PC-9 (cell line): ENCODE measurements around the gene MAP3K5. TPM values are rescaled to one million over a fixed set of nuclear protein-coding genes. Genes with fewer than 3 reads are reported as not detected.
A peak's percentile ranks its signal among the peaks of the same experiment; 100 is the strongest.

ENCODE experiments used
- BruUV-seq: library from RNA; stranded (reverse); fragments of 400-500 nt; replicated peaks from 2 replicates; lab custom pipeline; 2021; lab: Mats Ljungman, UMichigan
- CTCF ChIA-PET: fragments of 300-600 bp; sonication (Branson Sonifier 250); formaldehyde crosslinking; loops from one replicate; lab custom pipeline; 2022; ENCODE audit warnings: antibody characterized with exemption; lab: Charles Lee
- POLR2A ChIA-PET: fragments of 300-600 bp; sonication (Branson Sonifier 250); formaldehyde crosslinking; loops from one replicate; lab custom pipeline; 2022; ENCODE audit warnings: antibody characterized with exemption; ENCODE audit not compliant: unreplicated experiment; lab: Charles Lee
- DNase-seq, 2 experiments: peaks; one replicate each; pipeline versions ENCODE4 v3.0.0 to v3.0.0-alpha.2; 2015 to 2022; ENCODE audit warnings: mixed read lengths in 1 of 2
- H2AFZ ChIP-seq: fragments of 200-600 bp; sonication (generic); 2 replicates; pipeline ENCODE4 v1.8.1; 2017; ENCODE audit warnings: antibody characterized with exemption
- H3F3A ChIP-seq: fragments of 200-600 bp; sonication (generic); 2 replicates; pipeline ENCODE4 v1.8.1; 2017; ENCODE audit warnings: antibody characterized with exemption, mild to moderate bottlenecking, low read depth; ENCODE audit not compliant: insufficient read depth
- H3K27ac ChIP-seq: fragments of 200-600 bp; sonication (generic); 2 replicates; pipeline ENCODE4 v1.6.1; 2016; ENCODE audit warnings: mixed run types
- H3K27me3 ChIP-seq: fragments of 200-600 bp; sonication (generic); 2 replicates; pipeline ENCODE4 v1.6.1; 2016; ENCODE audit warnings: low read depth, mixed run types; ENCODE audit not compliant: insufficient read depth
- H3K36me3 ChIP-seq: fragments of 200-600 bp; sonication (generic); 2 replicates; pipeline ENCODE4 v1.6.1; 2016; ENCODE audit warnings: low read depth, mixed run types
- H3K4me1 ChIP-seq: fragments of 200-600 bp; sonication (generic); replicated peaks from 2 replicates; pipeline ENCODE4 v1.6.1; 2016; ENCODE audit warnings: mixed run types; ENCODE audit not compliant: insufficient read depth
- H3K4me2 ChIP-seq: fragments of 200-600 bp; sonication (generic); 2 replicates; pipeline ENCODE4 v1.6.1; 2017; ENCODE audit warnings: mixed run types
- H3K4me3 ChIP-seq: fragments of 200-600 bp; sonication (generic); 2 replicates; pipeline ENCODE4 v1.6.1; 2016; ENCODE audit warnings: mixed run types
- H3K79me2 ChIP-seq: fragments of 200-600 bp; sonication (generic); 2 replicates; pipeline ENCODE4 v1.6.1; 2017; ENCODE audit warnings: low read depth, mixed run types
- H3K9me2 ChIP-seq: fragments of 200-600 bp; sonication (generic); 2 replicates; pipeline ENCODE4 v1.8.1; 2017; ENCODE audit warnings: mild to moderate bottlenecking; ENCODE audit not compliant: insufficient read depth
- H3K9me3 ChIP-seq: fragments of 200-600 bp; sonication (generic); 2 replicates; pipeline ENCODE4 v1.8.1; 2016; ENCODE audit warnings: low read depth; ENCODE audit not compliant: insufficient read depth
- H4K20me1 ChIP-seq: fragments of 200-600 bp; sonication (generic); 2 replicates; pipeline ENCODE4 v1.8.1; 2017; ENCODE audit not compliant: insufficient read depth
- EZH2 ChIP-seq: fragments of 200-600 bp; sonication (generic); IDR thresholded peaks from 2 replicates; pipeline ENCODE4 v1.8.0; 2017; ENCODE audit warnings: antibody characterized with exemption, low read depth
- intact Hi-C: fragments of 100-400 bp; cut with micrococcal nuclease; formaldehyde crosslinking; loops from one replicate; pipeline ENCODE4 v1.10.0; 2022; ENCODE audit not compliant: unreplicated experiment
- total RNA-seq: library from RNA; stranded (reverse); gene quantifications from 2 replicates; pipeline ENCODE4 v1.2.3, GENCODE V29; 2021
- TF ChIP-seq, protein P1 (sequence below): fragments of 200-600 bp; sonication (generic); conservative IDR thresholded peaks from 2 replicates; pipeline ENCODE4 v1.6.1; 2017; ENCODE audit warnings: mixed run types, antibody characterized with exemption, mild to moderate bottlenecking, moderate library complexity

Gene MAP3K5
- total RNA-seq, 1 experiment from 2014 or later: 10.9 TPM

DNA sequence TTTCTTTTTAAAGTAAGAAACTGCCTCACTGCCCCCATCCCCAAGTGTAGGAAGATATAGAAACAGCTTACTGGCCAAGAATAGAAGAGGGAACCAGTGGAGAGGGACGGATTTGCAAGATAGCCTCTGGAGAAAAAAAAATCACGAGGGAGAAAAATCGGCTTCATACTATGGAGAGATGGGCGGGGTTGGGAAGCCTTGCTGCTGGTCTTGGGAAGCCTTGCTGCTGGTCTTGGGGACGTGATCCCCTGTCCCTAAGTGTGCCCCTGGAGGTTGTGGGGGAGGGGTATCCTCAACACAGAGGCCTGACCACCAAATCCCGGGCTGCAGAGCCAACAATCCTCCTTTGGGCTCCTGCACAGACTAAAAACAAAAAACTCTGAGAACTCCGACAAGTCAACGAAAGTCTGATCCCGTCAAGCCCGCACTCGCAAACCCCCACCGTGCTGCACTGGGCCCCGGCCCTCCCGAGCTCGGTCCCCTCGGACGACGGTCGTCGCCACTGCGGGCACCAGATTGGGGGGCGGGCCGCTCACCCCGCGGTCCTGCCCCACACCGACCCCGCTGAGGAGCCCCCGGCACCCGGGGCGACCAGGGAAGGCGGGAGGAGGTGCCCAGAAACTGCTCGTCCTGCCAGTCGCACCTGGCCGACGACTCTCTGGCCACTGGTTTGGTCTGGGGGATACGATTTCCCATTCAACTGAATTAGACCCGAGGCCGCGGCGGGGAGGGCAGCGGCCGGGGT, 242.8 kb downstream of the MAP3K5 start:
- CTCF ChIA-PET: interaction anchor here (0.6 kb wide), 1 partner anchor 240 kb away, joined by 13 read pairs; no protein-coding TSS in a partner anchor
- Histone ChIP-seq H3K4me3 (peak overlapping the region; percentile 85), H3K4me1 (peaks cover 28% of the 10 kb centered on the region), H3K4me2 (peak overlapping the region; percentile 84), H3K27me3 (no peaks in the 10 kb centered on the region), H4K20me1 (peaks cover 12% of the 10 kb centered on the region), H3F3A (peaks cover 8% of the 10 kb centered on the region; the same call in 1 of the 2 replicates), H3K36me3 (no peaks in the 10 kb centered on the region), H2AFZ (peak overlapping the region; percentile 91), H3K79me2 (peaks cover 52% of the 10 kb centered on the region), H3K9me3 (no peaks in the 10 kb centered on the region), H3K27ac (peak overlapping the region; percentile 49), H3K9me2 (no peaks in the 10 kb centered on the region)
- intact Hi-C loops: loop anchor here (1.0 to 10.0 kb wide), 5 partner anchors 175 to 1042 kb away; partner anchors contain the start of genes BCLAF1 and MTFR2
- BruUV-seq: no TSS peak
- no peak for TF ChIP-seq EZH2
- TF ChIP-seq, protein P1, sequence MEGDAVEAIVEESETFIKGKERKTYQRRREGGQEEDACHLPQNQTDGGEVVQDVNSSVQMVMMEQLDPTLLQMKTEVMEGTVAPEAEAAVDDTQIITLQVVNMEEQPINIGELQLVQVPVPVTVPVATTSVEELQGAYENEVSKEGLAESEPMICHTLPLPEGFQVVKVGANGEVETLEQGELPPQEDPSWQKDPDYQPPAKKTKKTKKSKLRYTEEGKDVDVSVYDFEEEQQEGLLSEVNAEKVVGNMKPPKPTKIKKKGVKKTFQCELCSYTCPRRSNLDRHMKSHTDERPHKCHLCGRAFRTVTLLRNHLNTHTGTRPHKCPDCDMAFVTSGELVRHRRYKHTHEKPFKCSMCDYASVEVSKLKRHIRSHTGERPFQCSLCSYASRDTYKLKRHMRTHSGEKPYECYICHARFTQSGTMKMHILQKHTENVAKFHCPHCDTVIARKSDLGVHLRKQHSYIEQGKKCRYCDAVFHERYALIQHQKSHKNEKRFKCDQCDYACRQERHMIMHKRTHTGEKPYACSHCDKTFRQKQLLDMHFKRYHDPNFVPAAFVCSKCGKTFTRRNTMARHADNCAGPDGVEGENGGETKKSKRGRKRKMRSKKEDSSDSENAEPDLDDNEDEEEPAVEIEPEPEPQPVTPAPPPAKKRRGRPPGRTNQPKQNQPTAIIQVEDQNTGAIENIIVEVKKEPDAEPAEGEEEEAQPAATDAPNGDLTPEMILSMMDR: no peak
- peak; percentile 36 to 58 for DNase-seq
- POLR2A ChIA-PET: interaction anchor here (0.6 to 1.2 kb wide), 3 partner anchors 61 to 268 kb away, joined by 3 to 4 read pairs (median 4); partner anchors contain the start of gene MAP3K5

DNA sequence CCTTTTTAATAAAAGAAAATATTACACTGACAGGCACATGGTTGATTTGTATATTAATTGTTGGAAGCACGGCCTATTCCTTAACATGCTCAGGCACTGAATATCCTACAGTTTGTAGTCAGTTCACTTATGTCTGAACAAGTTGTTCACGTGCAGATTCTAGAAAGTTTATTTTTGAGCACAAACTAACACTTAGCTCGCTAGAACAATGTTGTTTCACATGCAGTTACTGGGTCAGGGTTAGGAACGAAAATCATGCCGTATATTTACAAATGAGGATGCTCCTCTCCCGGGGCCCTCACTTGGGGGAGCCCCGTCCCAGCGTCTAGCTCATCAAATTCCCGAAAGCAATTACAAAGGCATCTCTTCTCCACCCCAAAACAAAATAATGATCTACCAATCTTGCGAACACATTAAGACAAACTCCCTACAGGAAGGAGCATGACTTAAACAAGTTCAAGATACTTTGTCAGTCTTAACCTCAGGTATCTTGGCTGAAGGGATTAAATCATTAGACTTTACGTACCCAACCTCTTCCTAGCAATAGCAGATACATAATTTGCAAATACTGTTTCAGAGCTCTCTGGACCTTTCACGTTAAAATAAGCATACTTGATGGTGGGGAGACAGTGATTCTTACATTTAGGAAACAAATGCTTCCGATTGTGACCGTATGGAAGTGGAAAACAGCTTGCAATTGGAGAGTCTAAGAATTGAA, 243.5 kb downstream of the MAP3K5 start:
- Histone ChIP-seq H3K4me3 (peak overlapping the region; percentile 85), H3F3A (peaks cover 8% of the 10 kb centered on the region; the same call in 1 of the 2 replicates), H3K79me2 (peaks cover 58% of the 10 kb centered on the region), H3K4me1 (peaks cover 28% of the 10 kb centered on the region), H3K9me3 (no peaks in the 10 kb centered on the region), H3K27ac (no peak overlapping the region), H3K27me3 (no peaks in the 10 kb centered on the region), H4K20me1 (peaks cover 16% of the 10 kb centered on the region), H3K9me2 (no peaks in the 10 kb centered on the region), H3K36me3 (no peaks in the 10 kb centered on the region), H3K4me2 (peak overlapping the region; percentile 84), H2AFZ (peak overlapping the region; percentile 91)
- TF ChIP-seq, protein P1: no peak
- TF ChIP-seq EZH2: no peak
- CTCF ChIA-PET: no interaction called here
- intact Hi-C loops: loop anchor here (10.0 kb wide), 1 partner anchor 174 kb away; no protein-coding TSS in a partner anchor
- DNase-seq: no peak
- BruUV-seq: TSS peak; percentile 48
- POLR2A ChIA-PET: no interaction called here

DNA sequence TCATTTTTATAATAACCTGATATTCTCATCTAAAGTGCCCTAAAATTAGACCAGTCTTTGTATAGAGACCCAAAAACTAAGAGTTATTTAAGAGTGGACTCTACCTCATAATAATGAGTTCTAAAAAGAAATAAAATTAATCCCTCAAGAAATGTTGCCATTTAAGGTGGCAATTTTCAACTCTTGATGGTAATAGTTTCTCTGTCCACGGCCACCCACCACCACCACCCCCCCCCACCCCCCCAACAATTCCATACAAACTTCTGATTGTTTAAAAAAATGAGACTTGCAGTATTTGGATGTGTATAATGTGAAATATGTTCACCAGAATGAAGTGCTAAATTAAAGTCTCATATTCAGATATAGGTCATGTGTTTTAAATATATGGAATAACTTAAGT, 244.4 kb downstream of the MAP3K5 start:
- BruUV-seq: no TSS peak
- Histone ChIP-seq H3K4me1 (peaks cover 28% of the 10 kb centered on the region), H3K4me2 (peak overlapping the region; percentile 84), H2AFZ (no peak overlapping the region), H3F3A (peaks cover 8% of the 10 kb centered on the region; the same call in 1 of the 2 replicates), H3K79me2 (peaks cover 67% of the 10 kb centered on the region), H3K36me3 (no peaks in the 10 kb centered on the region), H3K4me3 (peak overlapping the region; percentile 85; the same call in 1 of the 2 replicates), H3K9me3 (no peaks in the 10 kb centered on the region), H4K20me1 (peaks cover 16% of the 10 kb centered on the region), H3K27me3 (no peaks in the 10 kb centered on the region), H3K27ac (no peak overlapping the region), H3K9me2 (no peaks in the 10 kb centered on the region)
- intact Hi-C loops: loop anchor here (10.0 kb wide), 1 partner anchor 173 kb away; no protein-coding TSS in a partner anchor
- ChIA-PET CTCF (no interaction called here), POLR2A (no interaction called here)
- no peak for DNase-seq
- TF ChIP-seq, protein P1: no peak
